H1 (cell line): ENCODE data around the gene HLF. TPM values are rescaled to one million over a fixed set of nuclear protein-coding genes. Genes with fewer than 3 reads are reported as not detected.

Source experiments
- CTCF ChIA-PET: fragments of 300-600 bp; sonication (Branson Sonifier 250); formaldehyde crosslinking; loops from one replicate; lab custom pipeline; 2021; ENCODE audit not compliant: partially characterized antibody; lab: Charles Lee
- POLR2A ChIA-PET: fragments of 300-600 bp; sonication (Branson Sonifier 250); formaldehyde crosslinking; loops from one replicate; lab custom pipeline; 2021; ENCODE audit warnings: inconsistent platforms; ENCODE audit not compliant: partially characterized antibody; lab: Charles Lee
- DNase-seq, 2 experiments: peaks; one replicate each; pipeline versions ENCODE4 v3.0.0 to v3.0.0-alpha.2; 2010 to 2022; ENCODE audit warnings: low spot score in 2 of 2, low read depth in 1 of 2, mixed read lengths in 1 of 2
- FAIRE-seq: peaks from 2 replicates; lab custom pipeline; 2011; peaks lifted over from hg19 to GRCh38; lab: Jason Lieb, UNC
- H2AFZ ChIP-seq: 2 replicates; pipeline ENCODE4 v1.8.1; 2012; ENCODE audit warnings: low read length, inconsistent platforms
- H2AK5ac ChIP-seq: 2 replicates; pipeline ENCODE4 v1.6.1; 2013; ENCODE audit warnings: low read depth, low read length
- H2BK120ac ChIP-seq: replicated peaks from 2 replicates; pipeline ENCODE3; 2013; ENCODE audit warnings: low read depth, low read length, inconsistent platforms
- H2BK12ac ChIP-seq: 2 replicates; pipeline ENCODE4 v1.6.1; 2013; ENCODE audit warnings: low read depth, low read length
- H2BK15ac ChIP-seq: 2 replicates; pipeline ENCODE4 v1.6.1; 2013; ENCODE audit warnings: low read length
- H2BK20ac ChIP-seq: 2 replicates; pipeline ENCODE4 v1.6.1; 2013; ENCODE audit warnings: low read length
- H2BK5ac ChIP-seq: 2 replicates; pipeline ENCODE4 v1.6.1; 2013; ENCODE audit warnings: low read depth, low read length
- H3K14ac ChIP-seq: 2 replicates; pipeline ENCODE4 v1.6.1; 2013; ENCODE audit warnings: inconsistent platforms; ENCODE audit not compliant: insufficient read length
- H3K18ac ChIP-seq: 2 replicates; pipeline ENCODE4 v1.6.1; 2013; ENCODE audit warnings: low read length; ENCODE audit errors: extremely low read depth
- H3K23ac ChIP-seq: 2 replicates; pipeline ENCODE4 v1.6.1; 2013; ENCODE audit warnings: inconsistent platforms; ENCODE audit not compliant: insufficient read length
- H3K23me2 ChIP-seq: 2 replicates; pipeline ENCODE4 v1.6.1; 2013; ENCODE audit warnings: low read depth, low read length
- H3K27ac ChIP-seq: 2 replicates; pipeline ENCODE4 v1.6.1; 2011; ENCODE audit warnings: low read depth, low read length, inconsistent platforms
- H3K27me3 ChIP-seq, 4 experiments: replicated peaks in 1 of 4; 1 replicate in 1 of 4; 2 replicates in 3 of 4; pipeline versions ENCODE4 v1.6.1 to v1.8.1; 2011 to 2013; ENCODE audit warnings: low read length in 3 of 4, mild to moderate bottlenecking in 3 of 4, inconsistent platforms in 2 of 4, mixed read lengths in 2 of 4, moderate library complexity in 1 of 4; ENCODE audit not compliant: control insufficient read depth in 3 of 4, insufficient read depth in 3 of 4; ENCODE audit errors: extremely low read depth in 1 of 4
- H3K36me3 ChIP-seq, 4 experiments: 2 replicates each; pipeline versions ENCODE4 v1.6.1 to v1.8.1; 2011 to 2013; ENCODE audit warnings: mild to moderate bottlenecking in 4 of 4, low read length in 3 of 4, moderate library complexity in 2 of 4, control low read depth in 1 of 4, inconsistent platforms in 1 of 4; ENCODE audit not compliant: insufficient read depth in 4 of 4, control insufficient read depth in 2 of 4
- H3K4ac ChIP-seq: replicated peaks from 2 replicates; pipeline ENCODE3; 2013; ENCODE audit warnings: low read length, low read depth, mixed read lengths, inconsistent platforms; ENCODE audit not compliant: insufficient read length
- H3K4me1 ChIP-seq, 4 experiments: replicated peaks in 1 of 4; 1 replicate in 1 of 4; 2 replicates in 3 of 4; pipeline versions ENCODE4 v1.6.1 to v1.8.1; 2011 to 2013; ENCODE audit warnings: low read length in 3 of 4, inconsistent platforms in 2 of 4, mixed read lengths in 1 of 4; ENCODE audit not compliant: insufficient read depth in 4 of 4, control insufficient read depth in 3 of 4
- H3K4me2 ChIP-seq, 2 experiments: 2 replicates each; pipeline versions ENCODE4 v1.6.1 to v1.8.1; 2011 to 2013; ENCODE audit warnings: low read depth in 2 of 2, low read length in 2 of 2, control low read depth in 1 of 2, inconsistent platforms in 1 of 2, mild to moderate bottlenecking in 1 of 2; ENCODE audit not compliant: insufficient read depth in 1 of 2
- H3K4me3 ChIP-seq, 4 experiments: fragments of 200-600, 300-600 bp in 1 of 4; sonication (generic), shearing (Covaris generic), sonication (Bioruptor Twin) in 1 of 4; 2 replicates each; pipeline versions ENCODE4 v1.5.1 to v1.8.1; 2011 to 2016; ENCODE audit warnings: low read length in 4 of 4, low read depth in 3 of 4, control low read depth in 2 of 4, inconsistent platforms in 2 of 4, mild to moderate bottlenecking in 2 of 4, mixed read lengths in 1 of 4, moderate library complexity in 1 of 4; ENCODE audit not compliant: insufficient read depth in 2 of 4; ENCODE audit errors: extremely low read depth in 1 of 4
- H3K56ac ChIP-seq: replicated peaks from 2 replicates; pipeline ENCODE3; 2013; ENCODE audit warnings: low read depth, mild to moderate bottlenecking, mixed read lengths, low read length, inconsistent platforms; ENCODE audit not compliant: insufficient read length
- H3K79me1 ChIP-seq: 2 replicates; pipeline ENCODE4 v1.6.1; 2013; ENCODE audit warnings: low read depth, low read length, control low read depth
- H3K79me2 ChIP-seq, 2 experiments: 2 replicates each; pipeline versions ENCODE4 v1.6.1 to v1.8.1; 2012 to 2013; ENCODE audit warnings: low read length in 2 of 2, mild to moderate bottlenecking in 2 of 2, inconsistent platforms in 1 of 2; ENCODE audit not compliant: insufficient read depth in 2 of 2, control insufficient read depth in 1 of 2
- H3K9ac ChIP-seq, 4 experiments: replicated peaks in 1 of 4; 1 replicate in 1 of 4; 2 replicates in 3 of 4; pipeline versions ENCODE4 v1.6.1 to v1.8.1; 2011 to 2013; ENCODE audit warnings: low read depth in 3 of 4, low read length in 3 of 4, control low read depth in 2 of 4, mild to moderate bottlenecking in 2 of 4, moderate library complexity in 2 of 4, inconsistent platforms in 1 of 4; ENCODE audit errors: extremely low read depth in 1 of 4
- H3K9me3 ChIP-seq, 2 experiments: 2 replicates each; pipeline versions ENCODE4 v1.6.1 to v1.8.1; 2012 to 2013; ENCODE audit warnings: mild to moderate bottlenecking in 2 of 2, moderate library complexity in 2 of 2, control low read depth in 1 of 2, inconsistent platforms in 1 of 2, low read depth in 1 of 2, low read length in 1 of 2, mixed read lengths in 1 of 2; ENCODE audit not compliant: insufficient read depth in 2 of 2
- H4K20me1 ChIP-seq, 2 experiments: replicated peaks in 1 of 2; 2 replicates each; pipeline versions ENCODE3 to v1.8.1; 2011 to 2013; ENCODE audit warnings: inconsistent platforms in 2 of 2, low read length in 2 of 2, mild to moderate bottlenecking in 1 of 2; ENCODE audit not compliant: insufficient read depth in 2 of 2, control insufficient read depth in 1 of 2
- H4K5ac ChIP-seq: 2 replicates; pipeline ENCODE4 v1.6.1; 2013; ENCODE audit warnings: low read length, low read depth, mixed read lengths, inconsistent platforms; ENCODE audit not compliant: insufficient read length
- H4K8ac ChIP-seq: 2 replicates; pipeline ENCODE4 v1.8.0; 2013; ENCODE audit warnings: mild to moderate bottlenecking, moderate library complexity, low read length, inconsistent platforms; ENCODE audit not compliant: insufficient read depth; ENCODE audit errors: extremely low read depth
- H4K91ac ChIP-seq: replicated peaks from 2 replicates; pipeline ENCODE3; 2013; ENCODE audit warnings: low read length, mixed read lengths, inconsistent platforms; ENCODE audit not compliant: insufficient read length
- EP300 ChIP-seq, 2 experiments: IDR thresholded peaks; 1 replicate in 1 of 2; 2 replicates in 1 of 2; pipeline ENCODE4 v1.6.1; 2011 to 2012; ENCODE audit warnings: low read depth in 2 of 2, low read length in 2 of 2, mild to moderate bottlenecking in 2 of 2, borderline replicate concordance in 1 of 2, inconsistent platforms in 1 of 2, moderate library complexity in 1 of 2
- JUND ChIP-seq: IDR thresholded peaks from 2 replicates; pipeline ENCODE4 v1.6.1; 2011; ENCODE audit warnings: mild to moderate bottlenecking, improper control_type of control experiment, low read length
- WGBS, 2 experiments: shearing (Covaris generic) in 1 of 2; methylation state at CpG; one replicate each; pipeline versions ENCODE4 v1.1.6 to v1.1.7; 2013 to 2015; ENCODE audit warnings: low lambda C conversion rate in 2 of 2, mixed read lengths in 2 of 2, inconsistent platforms in 1 of 2, low coverage in 1 of 2, missing lambda C conversion rate in 1 of 2; ENCODE audit not compliant: insufficient replicate concordance in 2 of 2, insufficient coverage in 1 of 2, insufficient read length in 1 of 2; ENCODE audit errors: extremely low coverage in 1 of 2, missing lambda C conversion rate in 1 of 2; 5-methylcytosine and 5-hydroxymethylcytosine counted together
- polyA plus RNA-seq, 7 experiments: library from polyadenylated mRNA; depleted of rRNA in 3 of 7; stranded (reverse) in 5 of 7; unstranded in 2 of 7; fragments of >200 nt in 5 of 7; fragments of 200-250 nt in 2 of 7; gene quantifications; 1 replicate in 5 of 7; 2 replicates in 1 of 7; 4 replicates in 1 of 7; pipeline versions ENCODE4 v1.2.1 to v1.2.3, GENCODE V29; 2011 to 2013; ENCODE audit warnings: missing spikeins in 2 of 7, mixed read lengths in 2 of 7
- total RNA-seq: library from RNA; stranded (reverse); fragmentation: NEBNext Ultra II Directional; extraction: Animal tissue kit (Norgen Biotek cat#: 25700); gene quantifications from 2 replicates; pipeline ENCODE4 v1.2.1, GENCODE V29; 2021

Gene HLF
- total and polyA plus RNA-seq, 2 of the 8 experiments (the other 6 are each of a cell fraction or from before 2014, with no cell fraction given) = 0.39 to 0.60 TPM

DNA sequence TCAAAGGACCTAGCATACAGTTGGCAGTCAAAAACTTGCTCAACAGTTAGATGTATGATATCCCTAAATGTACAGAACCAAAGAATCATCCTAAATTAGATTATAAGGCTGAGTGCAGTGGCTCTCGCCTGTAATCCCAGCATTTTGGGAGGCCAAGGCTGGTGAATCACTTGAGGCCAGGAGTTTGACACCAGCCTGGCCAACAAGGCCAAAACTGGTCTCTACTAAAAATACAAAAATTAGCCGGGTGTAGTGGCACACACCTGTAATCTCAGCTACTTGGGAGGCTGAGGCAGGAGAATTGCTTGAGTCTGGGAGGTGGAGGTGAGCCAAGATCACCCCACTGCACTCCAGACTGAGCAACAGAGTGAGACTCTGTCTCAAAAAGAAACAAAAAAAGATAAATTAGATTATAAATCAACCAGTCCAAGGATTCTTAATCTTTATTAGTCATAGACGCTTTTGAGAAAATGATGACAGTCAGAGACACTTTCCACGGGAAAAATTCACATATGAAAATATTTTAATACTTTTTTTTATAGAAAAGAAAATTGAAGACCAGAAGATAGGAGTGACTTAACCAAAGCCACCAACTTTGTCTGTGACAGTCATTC is 79.2 kb downstream of the HLF start:
- Histone ChIP-seq H2BK12ac (no peak overlapping the region), H3K23ac (no peak overlapping the region), H2AFZ (no peak overlapping the region)
- CTCF ChIA-PET = interaction anchor here (0.9 to 5.3 kb wide), 4 partner anchors 9 to 19 kb away, joined by 3 to 39 read pairs (median 5); no protein-coding TSS in a partner anchor
- no peak for TF ChIP-seq JUND
- TF ChIP-seq EP300 (IDR thresholded peaks at IDR 0.05; ENCODE audit: borderline replicate concordance in 1 of 2, low read depth in 2 of 2, low read length in 2 of 2) = no peak
- TF ChIP-seq, all 59 proteins: peak for 0
- no peak overlapping the region for H3K4me2 ChIP-seq
- no peak overlapping the region for H2BK20ac ChIP-seq
- H2BK15ac ChIP-seq = no peak overlapping the region
- peaks cover 2 to 3% of the 10 kb centered on the region in 2 experiments; a peak in 1 of 4 replicates for H3K9me3 ChIP-seq
- no peak overlapping the region for H4K91ac ChIP-seq
- no peak overlapping the region for H3K4ac ChIP-seq
- no peak overlapping the region for H3K27ac ChIP-seq
- H3K14ac ChIP-seq = no peak overlapping the region
- no peak overlapping the region for H4K8ac ChIP-seq
- no peak overlapping the region for H3K56ac ChIP-seq
- no peak overlapping the region for H4K5ac ChIP-seq
- no peak overlapping the region for H2BK5ac ChIP-seq
- no peaks in the 10 kb centered on the region for H3K79me2 ChIP-seq
- H3K4me3 ChIP-seq = no peak overlapping the region
- H3K27me3 ChIP-seq = no peaks in the 10 kb centered on the region
- no peak overlapping the region for H3K9ac ChIP-seq
- H4K20me1 ChIP-seq = no peaks in the 10 kb centered on the region
- H3K36me3 ChIP-seq = no peaks in the 10 kb centered on the region
- no peaks in the 10 kb centered on the region for H3K79me1 ChIP-seq
- H2BK120ac ChIP-seq = no peak overlapping the region
- POLR2A ChIA-PET = no interaction called here
- no peak overlapping the region for H3K18ac ChIP-seq
- DNase-seq = no peak
- no peak for FAIRE-seq
- no peaks in the 10 kb centered on the region for H3K23me2 ChIP-seq
- no peak overlapping the region for H2AK5ac ChIP-seq
- WGBS, 2 experiments = 95% methylated on average over 4 of the region's 4 CpGs; no CpG with 5 or more reads in 1 of the 2 experiments
- no peaks in the 10 kb centered on the region for H3K4me1 ChIP-seq
